GM12891 (cell line): Measurements from ENCODE around the gene SVOP.

Experiments used
- POLR2A ChIP-seq: IDR thresholded peaks from 2 replicates; pipeline ENCODE4 v1.6.1; 2011; ENCODE audit warnings: low read depth, low read length, control low read depth
- POLR2AphosphoS5 ChIP-seq: IDR thresholded peaks from 2 replicates; pipeline ENCODE4 v1.6.1; 2011; ENCODE audit warnings: low read depth, low read length, control low read depth
- TAF1 ChIP-seq: IDR thresholded peaks from 2 replicates; pipeline ENCODE4 v1.6.1; 2011; ENCODE audit warnings: low read depth, low read length, control low read depth

DNA sequence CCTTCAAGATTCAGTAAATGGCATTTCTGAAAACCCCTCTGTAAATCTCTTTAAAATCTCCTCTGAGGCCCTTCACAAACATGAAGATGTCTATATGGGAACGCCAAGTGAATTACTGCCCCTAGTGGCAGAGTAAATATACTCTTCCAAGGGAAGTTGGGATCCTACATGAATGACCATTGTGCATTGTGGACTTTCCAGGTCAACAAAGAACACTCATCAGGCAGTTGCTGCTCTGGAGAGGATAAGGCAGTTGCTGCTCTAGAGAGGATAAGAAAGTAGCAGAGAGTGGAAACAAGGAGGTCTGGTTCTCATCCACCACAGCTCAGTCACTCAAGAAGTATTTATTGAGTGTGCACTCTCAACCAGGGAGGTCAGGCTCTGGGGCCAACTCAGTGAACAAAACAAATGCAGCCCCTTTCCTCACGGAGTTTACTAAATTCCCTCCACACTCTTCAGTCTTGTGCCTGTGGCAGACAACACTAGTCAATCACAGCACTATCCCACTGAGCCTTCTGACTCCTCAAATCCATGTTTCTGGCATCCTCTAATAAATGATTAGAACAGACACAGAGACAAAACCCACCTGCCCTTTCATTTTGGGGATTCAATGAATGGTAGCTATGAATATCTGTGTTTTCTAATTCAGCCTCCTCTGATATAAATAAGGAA is 52.9 kb downstream of the SVOP start:
- TF ChIP-seq POLR2A (no peak), POLR2AphosphoS5 (no peak), TAF1 (no peak)
